HepG2 (cell line): ENCODE measurements around the gene ASCC2. TPM values are rescaled to one million over a fixed set of nuclear protein-coding genes. Genes with fewer than 3 reads are reported as not detected.
A peak's percentile ranks its signal among the peaks of the same experiment; 100 is the strongest.

Experiments used
- AHR ChIP-seq: IDR thresholded peaks from 2 replicates; pipeline ENCODE4 v1.6.1; 2018; ENCODE audit warnings: missing genetic modification reagents, missing compliant biosample characterization
- DNMT1 ChIP-seq: sonication (generic); formaldehyde crosslinking; IDR thresholded peaks from 2 replicates; pipeline ENCODE4 v1.5.1; 2020; ENCODE audit warnings: mild to moderate bottlenecking, missing genetic modification reagents
- GABPB1 ChIP-seq: IDR thresholded peaks from 2 replicates; pipeline ENCODE4 v1.6.1; 2016; ENCODE audit warnings: mild to moderate bottlenecking, missing genetic modification reagents, moderate library complexity, missing compliant biosample characterization
- GMEB1 ChIP-seq: sonication (generic); formaldehyde crosslinking; IDR thresholded peaks from 2 replicates; pipeline ENCODE4 v1.5.1; 2020; ENCODE audit warnings: missing genetic modification reagents, mild to moderate bottlenecking, borderline replicate concordance
- KLF13 ChIP-seq: sonication (generic); formaldehyde crosslinking; IDR thresholded peaks from 2 replicates; pipeline ENCODE4 v1.4.0; 2020; ENCODE audit warnings: mild to moderate bottlenecking, missing genetic modification reagents
- MEIS2 ChIP-seq: sonication (generic); formaldehyde crosslinking; IDR thresholded peaks from 2 replicates; pipeline ENCODE4 v1.9.0; 2021; ENCODE audit warnings: mild to moderate bottlenecking, missing genetic modification reagents
- MYC ChIP-seq: sonication (generic); formaldehyde crosslinking; IDR thresholded peaks from 2 replicates; pipeline ENCODE4 v1.9.0; 2021; ENCODE audit warnings: missing genetic modification reagents, borderline replicate concordance
- NBN ChIP-seq: fragments of 450-650 bp; conservative IDR thresholded peaks from 2 replicates; pipeline ENCODE4 v1.6.1; 2017
- NFRKB ChIP-seq: fragments of 450-650 bp; IDR thresholded peaks from 2 replicates; pipeline ENCODE4 v1.6.1; 2017
- RFXAP ChIP-seq: sonication (generic); formaldehyde crosslinking; IDR thresholded peaks from 2 replicates; pipeline ENCODE4 v1.4.0; 2020; ENCODE audit warnings: missing genetic modification reagents, borderline replicate concordance
- SAP130 ChIP-seq: IDR thresholded peaks from 2 replicates; pipeline ENCODE4 v1.6.1; 2016; ENCODE audit warnings: low read depth
- SRY ChIP-seq: sonication (generic); formaldehyde crosslinking; IDR thresholded peaks from 2 replicates; pipeline ENCODE4 v1.8.0; 2022; ENCODE audit warnings: mild to moderate bottlenecking, missing genetic modification reagents
- TSC22D2 ChIP-seq: sonication (generic); formaldehyde crosslinking; IDR thresholded peaks from 2 replicates; pipeline ENCODE4 v1.5.1; 2020; ENCODE audit warnings: missing genetic modification reagents, mild to moderate bottlenecking, borderline replicate concordance
- U2AF1 ChIP-seq: fragments of 200-400 bp; formaldehyde crosslinking; optimal IDR thresholded peaks from 2 replicates; pipeline ENCODE3; 2017; ENCODE audit warnings: mild to moderate bottlenecking, low read depth, low read length
- ZHX2 ChIP-seq, 2 experiments: sonication (generic) in 1 of 2; formaldehyde crosslinking in 1 of 2; IDR thresholded peaks; 2 replicates each; pipeline versions ENCODE4 v1.6.1 to v1.9.0; 2014 to 2022; ENCODE audit warnings: antibody characterized with exemption in 1 of 2, borderline replicate concordance in 1 of 2, inconsistent platforms in 1 of 2, low read depth in 1 of 2, missing genetic modification reagents in 1 of 2
- ZNF513 ChIP-seq: sonication (generic); formaldehyde crosslinking; conservative IDR thresholded peaks from 2 replicates; pipeline ENCODE4 v1.5.0; 2020; ENCODE audit warnings: missing genetic modification reagents
- ZNF605 ChIP-seq: sonication (generic); formaldehyde crosslinking; IDR thresholded peaks from 2 replicates; pipeline ENCODE4 v1.8.0; 2022; ENCODE audit warnings: mild to moderate bottlenecking, missing genetic modification reagents
- ZNF782 ChIP-seq: sonication (generic); formaldehyde crosslinking; IDR thresholded peaks from 2 replicates; pipeline ENCODE4 v1.4.0; 2020; ENCODE audit warnings: missing genetic modification reagents, mild to moderate bottlenecking, borderline replicate concordance
- ZNF878 ChIP-seq: sonication (generic); formaldehyde crosslinking; IDR thresholded peaks from 2 replicates; pipeline ENCODE4 v1.8.1; 2023; ENCODE audit warnings: mild to moderate bottlenecking, missing genetic modification reagents, moderate library complexity
- ZSCAN12 ChIP-seq: sonication (generic); formaldehyde crosslinking; IDR thresholded peaks from 2 replicates; pipeline ENCODE4 v1.9.0; 2021; ENCODE audit warnings: mild to moderate bottlenecking, missing genetic modification reagents
- polyA plus RNA-seq, 8 experiments: library from polyadenylated mRNA; depleted of rRNA in 3 of 8; stranded (reverse) in 7 of 8; unstranded in 1 of 8; fragments of >200 nt; fragmentation: Illumina TruSeq in 4 of 8; extraction: Trizol in 4 of 8; gene quantifications; 2 replicates each; pipeline versions ENCODE4 v1.2.1 to v1.2.3, GENCODE V29; 2011 to 2016; ENCODE audit warnings: low read depth in 4 of 8, missing spikeins in 1 of 8, mixed read lengths in 1 of 8; ENCODE audit not compliant: insufficient read depth in 1 of 8
- total RNA-seq, 5 experiments: library from RNA; depleted of rRNA; stranded (reverse); fragments of >200 nt; fragmentation: Illumina TruSeq; extraction: Trizol; gene quantifications; 2 replicates each; pipeline ENCODE4 v1.2.3, GENCODE V29; 2016; ENCODE audit warnings: low read depth in 1 of 5

Gene ASCC2
- total and polyA plus RNA-seq, 2 of the 13 experiments (the other 11 are each of a cell fraction or from before 2014, with no cell fraction given): 26.2 to 26.3 TPM

GRCh38 chr22:29767171-29768051 lies 70.7 kb downstream of the ASCC2 start, which contains the start of gene UQCR10 (continued):
- peak; percentile 40; the same call in 1 of the 2 replicates for TF ChIP-seq ZHX2 (IDR thresholded peaks at IDR 0.05; ENCODE audit: low read depth)
- no peak for TF ChIP-seq ZHX2 (CRISPR knock-in tag; IDR thresholded peaks at IDR 0.05; ENCODE audit: borderline replicate concordance)
- 0 out of 2 replicates have a peak, but pooled peaks have one; percentile 83 for TF ChIP-seq KLF13 (CRISPR knock-in tag)
- TF ChIP-seq TSC22D2 (CRISPR knock-in tag): peak; percentile 46; the same call in 1 of the 2 replicates
- peak; percentile 68; the same call in 1 of the 2 replicates for TF ChIP-seq SAP130 (CRISPR knock-in tag)
- TF ChIP-seq U2AF1: peak; percentile 22
- 0 out of 2 replicates have a peak, but pooled peaks have one; percentile 37 for TF ChIP-seq NFRKB
- peak; percentile 69; the same call in 1 of the 2 replicates for TF ChIP-seq AHR
- no peak for TF ChIP-seq ZSCAN12
- TF ChIP-seq GMEB1 (CRISPR knock-in tag): peak; percentile 85; the same call in 1 of the 2 replicates
- no peak for TF ChIP-seq ZNF878 (CRISPR knock-in tag)
- TF ChIP-seq GABPB1 (CRISPR knock-in tag): peak; percentile 34
- peak; percentile 10; the same call in 1 of the 2 replicates for TF ChIP-seq RFXAP (CRISPR knock-in tag)
- TF ChIP-seq NBN: no peak
- peak; percentile 81; the same call in 1 of the 2 replicates for TF ChIP-seq DNMT1 (CRISPR knock-in tag)
- peak; percentile 80 for TF ChIP-seq SRY (CRISPR knock-in tag)
- TF ChIP-seq ZNF782 (CRISPR knock-in tag): 0 out of 2 replicates have a peak, but pooled peaks have one; percentile 46
- TF ChIP-seq MEIS2 (CRISPR knock-in tag): peak; percentile 72; the same call in 1 of the 2 replicates
- peak; percentile 21; the same call in 1 of the 2 replicates for TF ChIP-seq ZNF605
- TF ChIP-seq ZNF513 (CRISPR knock-in tag): no peak
- TF ChIP-seq MYC: 0 out of 2 replicates have a peak, but pooled peaks have one; percentile 33
